Kasumi-1 (cell line): ENCODE data around the gene PPIE.

Experiments used
- DNase-seq, 2 experiments: peaks; one replicate each; lab custom pipeline; 2025; lab: John Stamatoyannopoulos, UW

PPIE gene

GRCh38 chr1:39720094-39720999 is 18.3 kb upstream of the PPIE start:
- peak; percentile 76 to 83 for DNase-seq

- no peak for DNase-seq
These were observed 17.0 kb upstream of the PPIE start for GRCh38 chr1:39721664-39722063.

GRCh38 chr1:39722495-39722894 is 16.2 kb upstream of the PPIE start:
- DNase-seq, result no peak

- no peak for DNase-seq
These were observed 12.1 kb upstream of the PPIE start for GRCh38 chr1:39726600-39726999.

- no peak for DNase-seq
These were observed 11.3 kb upstream of the PPIE start for GRCh38 chr1:39727221-39727931.

GRCh38 chr1:39727932-39728317 is 10.8 kb upstream of the PPIE start:
- DNase-seq, result no peak

GRCh38 chr1:39729030-39729429 is 9.7 kb upstream of the PPIE start:
- DNase-seq, result no peak

- DNase-seq, result no peak
These were observed 8.8 kb upstream of the PPIE start for GRCh38 chr1:39729842-39730241.

- DNase-seq, result no peak
These were observed 6.0 kb upstream of the PPIE start for GRCh38 chr1:39732730-39733129.

- DNase-seq, result no peak
These were observed 5.5 kb upstream of the PPIE start for GRCh38 chr1:39733161-39733560.

- no peak for DNase-seq
These were observed 3.0 kb upstream of the PPIE start for GRCh38 chr1:39735731-39736130.

GRCh38 chr1:39737546-39738169 is 1.0 kb upstream of the PPIE start:
- DNase-seq, result no peak

GRCh38 chr1:39745016-39745670 is 6.5 kb downstream of the PPIE start:
- DNase-seq, result no peak

GRCh38 chr1:39751595-39751994 is 12.9 kb downstream of the PPIE start:
- no peak for DNase-seq

GRCh38 chr1:39752703-39753102 is 14.0 kb downstream of the PPIE start:
- DNase-seq, result no peak

GRCh38 chr1:39753132-39754025 is 14.7 kb downstream of the PPIE start:
- no peak for DNase-seq

GRCh38 chr1:39754026-39754570 is 15.4 kb downstream of the PPIE start:
- no peak for DNase-seq

- DNase-seq, result no peak
These were observed 16.3 kb downstream of the PPIE start for GRCh38 chr1:39754906-39755504.

GRCh38 chr1:39755965-39756659 is 17.4 kb downstream of the PPIE start:
- no peak for DNase-seq

- no peak for DNase-seq
These were observed 18.8 kb downstream of the PPIE start for GRCh38 chr1:39757501-39757900.
